ENCODE results near the gene ACSL1. TPM values are rescaled to one million over a fixed set of nuclear protein-coding genes. Genes with fewer than 3 reads are reported as not detected.

The ACSL1 gene
- total and polyA plus RNA-seq, 2 of the 8 experiments (the other 6 are each of a cell fraction or from before 2014, with no cell fraction given): 2.3 to 8.7 TPM

GRCh38 chr4:184751585-184751956 lies 74.2 kb downstream of the ACSL1 start:
- FAIRE-seq: no peak
- Histone ChIP-seq H4K8ac (ENCODE audit: extremely low read depth, insufficient read depth, low read length) (no peak overlapping the region), H4K5ac (ENCODE audit: insufficient read length, low read depth, low read length) (no peak overlapping the region), H3K23me2 (ENCODE audit: low read depth, low read length) (no peaks in the 10 kb centered on the region), H2BK120ac (replicated peaks; ENCODE audit: low read depth, low read length) (no peak overlapping the region), H3K9me3 (ENCODE audit: insufficient read depth in 2 of 2, low read depth in 1 of 2, low read length in 1 of 2) (no peaks in the 10 kb centered on the region), H2BK20ac (ENCODE audit: low read length) (no peak overlapping the region), H2AFZ (ENCODE audit: low read length) (no peak overlapping the region), H3K23ac (ENCODE audit: insufficient read length) (no peak overlapping the region), H3K9ac (replicated peaks in 1 of 4; ENCODE audit: extremely low read depth in 1 of 4, low read depth in 3 of 4, low read length in 3 of 4) (no peak overlapping the region), H3K14ac (ENCODE audit: insufficient read length) (no peak overlapping the region), H2BK5ac (ENCODE audit: low read depth, low read length) (no peak overlapping the region), H2AK5ac (ENCODE audit: low read depth, low read length) (no peak overlapping the region), H2BK15ac (ENCODE audit: low read length) (no peak overlapping the region), H3K56ac (replicated peaks; ENCODE audit: insufficient read length, low read depth, low read length) (no peak overlapping the region), H4K91ac (replicated peaks; ENCODE audit: insufficient read length, low read length) (no peak overlapping the region), H3K4ac (replicated peaks; ENCODE audit: insufficient read length, low read depth, low read length) (no peak overlapping the region), H3K27me3 (replicated peaks in 1 of 4; ENCODE audit: control insufficient read depth in 3 of 4, extremely low read depth in 1 of 4, insufficient read depth in 3 of 4, low read length in 3 of 4) (peaks cover 0 to 1% (median 0%) of the 10 kb centered on the region in 4 experiments; a peak in 3 of 7 replicates), H3K4me1 (replicated peaks in 1 of 4; ENCODE audit: control insufficient read depth in 3 of 4, insufficient read depth in 4 of 4, low read length in 3 of 4) (peaks cover 9 to 14% (median 11%) of the 10 kb centered on the region in 4 experiments), H3K36me3 (ENCODE audit: control insufficient read depth in 2 of 4, insufficient read depth in 4 of 4, low read length in 3 of 4) (no peaks in the 10 kb centered on the region), H3K4me3 (ENCODE audit: extremely low read depth in 1 of 4, insufficient read depth in 2 of 4, low read depth in 3 of 4, low read length in 4 of 4) (no peak overlapping the region), H3K18ac (ENCODE audit: extremely low read depth, low read length) (no peak overlapping the region), H2BK12ac (ENCODE audit: low read depth, low read length) (no peak overlapping the region), H3K27ac (ENCODE audit: low read depth, low read length) (no peak overlapping the region), H3K79me2 (ENCODE audit: control insufficient read depth in 1 of 2, insufficient read depth in 2 of 2, low read length in 2 of 2) (no peaks in the 10 kb centered on the region), H4K20me1 (replicated peaks in 1 of 2; ENCODE audit: control insufficient read depth in 1 of 2, insufficient read depth in 2 of 2, low read length in 2 of 2) (no peaks in the 10 kb centered on the region), H3K4me2 (ENCODE audit: insufficient read depth in 1 of 2, low read depth in 2 of 2, low read length in 2 of 2) (no peak overlapping the region), H3K79me1 (ENCODE audit: low read depth, low read length) (no peaks in the 10 kb centered on the region)
- TF ChIP-seq KDM5A (IDR thresholded peaks at IDR 0.05; ENCODE audit: low read length) (no peak), ASH2L (IDR thresholded peaks at IDR 0.05; ENCODE audit: low read length) (no peak), CTBP2 (IDR thresholded peaks at IDR 0.05; ENCODE audit: borderline replicate concordance, insufficient read depth, insufficient read length, low read length) (no peak), BCL11A (IDR thresholded peaks at IDR 0.05; ENCODE audit: low read depth in 2 of 2, low read length in 2 of 2) (no peak), TBP (IDR thresholded peaks at IDR 0.05; ENCODE audit: low read depth, low read length) (no peak), SAP30 (IDR thresholded peaks at IDR 0.05; ENCODE audit: insufficient read depth, insufficient replicate concordance, low read length) (no peak), RFX5 (IDR thresholded peaks at IDR 0.05; ENCODE audit: borderline replicate concordance, low read depth, low read length) (no peak), CHD1 (IDR thresholded peaks at IDR 0.05; ENCODE audit: low read depth, low read length) (no peak), NRF1 (IDR thresholded peaks at IDR 0.05; ENCODE audit: low read depth, low read length) (no peak), FOSL1 (IDR thresholded peaks at IDR 0.05; ENCODE audit: insufficient read depth, low read depth, low read length) (no peak), EGR1 (IDR thresholded peaks at IDR 0.05; ENCODE audit: borderline replicate concordance, low read depth, low read length) (no peak)
- no peak for DNase-seq (ENCODE audit: low read depth in 1 of 2, low spot score in 2 of 2)
- 80% methylated on average over 6 of the region's 6 CpGs; no CpG with 5 or more reads in 1 of the 2 experiments for WGBS, 2 experiments (ENCODE audit: extremely low coverage in 1 of 2, insufficient coverage in 1 of 2, insufficient read length in 1 of 2, insufficient replicate concordance in 2 of 2, low coverage in 1 of 2, low lambda C conversion rate in 2 of 2, missing lambda C conversion rate in 1 of 2)
- CTCF ChIA-PET (ENCODE audit: partially characterized antibody): interaction anchor here (0.9 to 1.9 kb wide), 4 partner anchors 185 to 345 kb away, joined by 3 to 4 read pairs (median 4); no protein-coding TSS in a partner anchor
- POLR2A ChIA-PET (ENCODE audit: partially characterized antibody): interaction anchor here (0.7 to 1.1 kb wide), 2 partner anchors 17 to 19 kb away, joined by 4 read pairs; partner anchors contain the start of gene CENPU

All from H1 (cell line).